H1 (cell line): ENCODE data around the gene TOP2A.

Experiments used
- EZH2 ChIP-seq: fragments of 200-600 bp; sonication (generic); IDR thresholded peaks from 2 replicates; pipeline ENCODE4 v1.7.1; 2012; ENCODE audit warnings: low read depth, mild to moderate bottlenecking, moderate library complexity, low read length, inconsistent platforms; ENCODE audit not compliant: severe bottlenecking
- JUND ChIP-seq: IDR thresholded peaks from 2 replicates; pipeline ENCODE4 v1.6.1; 2011; ENCODE audit warnings: mild to moderate bottlenecking, improper control_type of control experiment, low read length
- PHF8 ChIP-seq: fragments of 200-600 bp; sonication (generic); conservative IDR thresholded peaks from 2 replicates; pipeline ENCODE4 v1.7.1; 2012; ENCODE audit warnings: low read depth, mild to moderate bottlenecking, inconsistent platforms, low read length, moderate library complexity
- POLR2A ChIP-seq, 2 experiments: IDR thresholded peaks; 1 replicate in 1 of 2; 2 replicates in 1 of 2; pipeline ENCODE4 v1.6.1; 2011; ENCODE audit warnings: low read depth in 2 of 2, low read length in 2 of 2, mild to moderate bottlenecking in 2 of 2; ENCODE audit errors: control extremely low read depth in 1 of 2
- POLR2AphosphoS5 ChIP-seq: IDR thresholded peaks from 2 replicates; pipeline ENCODE4 v1.6.1; 2011; ENCODE audit warnings: low read depth, low read length
- RFX5 ChIP-seq: IDR thresholded peaks from 2 replicates; pipeline ENCODE4 v1.6.1; 2011; ENCODE audit warnings: low read depth, low read length, improper control_type of control experiment, borderline replicate concordance
- SIN3A ChIP-seq, 2 experiments: IDR thresholded peaks in 1 of 2; conservative IDR thresholded peaks in 1 of 2; 2 replicates each; pipeline ENCODE4 v1.6.1; 2011 to 2012; ENCODE audit warnings: low read length in 2 of 2, improper control_type of control experiment in 1 of 2, low read depth in 1 of 2, mild to moderate bottlenecking in 1 of 2
- SIRT6 ChIP-seq: IDR thresholded peaks from one replicate; pipeline ENCODE4 v1.7.1; 2012; ENCODE audit warnings: low read length, inconsistent platforms
- SP1 ChIP-seq: IDR thresholded peaks from 2 replicates; pipeline ENCODE4 v1.6.1; 2011; ENCODE audit warnings: low read depth, low read length
- TBP ChIP-seq: IDR thresholded peaks from 2 replicates; pipeline ENCODE4 v1.6.1; 2011; ENCODE audit warnings: low read depth, low read length, improper control_type of control experiment
- YY1 ChIP-seq: IDR thresholded peaks from 2 replicates; pipeline ENCODE4 v1.6.1; 2011; ENCODE audit warnings: low read depth, mild to moderate bottlenecking, low read length
- TF ChIP-seq, protein P1 (sequence below), 3 experiments: IDR thresholded peaks; 1 replicate in 2 of 3; 2 replicates in 1 of 3; pipeline versions ENCODE4 v1.5.1 to v1.6.1; 2011; ENCODE audit warnings: low read length in 3 of 3, mild to moderate bottlenecking in 3 of 3, inconsistent platforms in 2 of 3, low read depth in 1 of 3, moderate library complexity in 1 of 3; ENCODE audit not compliant: insufficient read depth in 1 of 3; ENCODE audit errors: control extremely low read depth in 1 of 3
- TF ChIP-seq, protein P2 (sequence below): IDR thresholded peaks from 2 replicates; pipeline ENCODE4 v1.6.1; 2012; ENCODE audit warnings: inconsistent platforms
- TF ChIP-seq, protein P3 (sequence below): IDR thresholded peaks from 2 replicates; pipeline ENCODE4 v1.6.1; 2012; ENCODE audit warnings: inconsistent platforms

DNA sequence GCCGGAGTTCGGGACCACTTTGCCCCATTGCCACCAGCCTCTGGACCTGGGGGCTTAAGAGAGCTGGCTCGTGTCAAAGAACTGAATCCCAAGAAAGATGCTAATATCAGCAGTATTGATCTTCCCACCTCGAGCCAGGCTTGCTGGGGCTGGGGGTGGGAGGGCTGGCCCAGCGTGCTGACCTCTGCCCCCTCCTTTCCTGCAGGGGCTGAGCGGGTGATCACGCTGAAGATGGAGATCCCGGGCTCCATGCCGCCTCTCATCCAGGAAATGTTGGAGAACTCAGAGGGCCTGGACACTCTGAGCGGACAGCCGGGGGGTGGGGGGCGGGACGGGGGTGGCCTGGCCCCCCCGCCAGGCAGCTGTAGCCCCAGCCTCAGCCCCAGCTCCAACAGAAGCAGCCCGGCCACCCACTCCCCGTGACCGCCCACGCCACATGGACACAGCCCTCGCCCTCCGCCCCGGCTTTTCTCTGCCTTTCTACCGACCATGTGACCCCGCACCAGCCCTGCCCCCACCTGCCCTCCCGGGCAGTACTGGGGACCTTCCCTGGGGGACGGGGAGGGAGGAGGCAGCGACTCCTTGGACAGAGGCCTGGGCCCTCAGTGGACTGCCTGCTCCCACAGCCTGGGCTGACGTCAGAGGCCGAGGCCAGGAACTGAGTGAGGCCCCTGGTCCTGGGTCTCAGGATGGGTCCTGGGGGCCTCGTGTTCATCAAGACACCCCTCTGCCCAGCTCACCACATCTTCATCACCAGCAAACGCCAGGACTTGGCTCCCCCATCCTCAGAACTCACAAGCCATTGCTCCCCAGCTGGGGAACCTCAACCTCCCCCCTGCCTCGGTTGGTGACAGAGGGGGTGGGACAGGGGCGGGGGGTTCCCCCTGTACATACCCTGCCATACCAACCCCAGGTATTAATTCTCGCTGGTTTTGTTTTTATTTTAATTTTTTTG, 61.6 kb downstream of the TOP2A start:
- TF ChIP-seq PHF8 (no peak), POLR2A (IDR thresholded peaks at IDR 0.05; ENCODE audit: control extremely low read depth in 1 of 2, low read depth in 2 of 2, low read length in 2 of 2) (no peak), POLR2AphosphoS5 (no peak), SIN3A (conservative IDR thresholded peaks at IDR 0.05 in 1 of 2, IDR thresholded peaks at IDR 0.05 in 1 of 2; ENCODE audit: low read depth in 1 of 2, low read length in 2 of 2) (no peak), JUND (no peak), EZH2 (no peak), YY1 (no peak), SIRT6 (no peak), SP1 (no peak), TBP (no peak), RFX5 (no peak)
- TF ChIP-seq, protein P1, sequence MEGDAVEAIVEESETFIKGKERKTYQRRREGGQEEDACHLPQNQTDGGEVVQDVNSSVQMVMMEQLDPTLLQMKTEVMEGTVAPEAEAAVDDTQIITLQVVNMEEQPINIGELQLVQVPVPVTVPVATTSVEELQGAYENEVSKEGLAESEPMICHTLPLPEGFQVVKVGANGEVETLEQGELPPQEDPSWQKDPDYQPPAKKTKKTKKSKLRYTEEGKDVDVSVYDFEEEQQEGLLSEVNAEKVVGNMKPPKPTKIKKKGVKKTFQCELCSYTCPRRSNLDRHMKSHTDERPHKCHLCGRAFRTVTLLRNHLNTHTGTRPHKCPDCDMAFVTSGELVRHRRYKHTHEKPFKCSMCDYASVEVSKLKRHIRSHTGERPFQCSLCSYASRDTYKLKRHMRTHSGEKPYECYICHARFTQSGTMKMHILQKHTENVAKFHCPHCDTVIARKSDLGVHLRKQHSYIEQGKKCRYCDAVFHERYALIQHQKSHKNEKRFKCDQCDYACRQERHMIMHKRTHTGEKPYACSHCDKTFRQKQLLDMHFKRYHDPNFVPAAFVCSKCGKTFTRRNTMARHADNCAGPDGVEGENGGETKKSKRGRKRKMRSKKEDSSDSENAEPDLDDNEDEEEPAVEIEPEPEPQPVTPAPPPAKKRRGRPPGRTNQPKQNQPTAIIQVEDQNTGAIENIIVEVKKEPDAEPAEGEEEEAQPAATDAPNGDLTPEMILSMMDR (IDR thresholded peaks at IDR 0.05; ENCODE audit: control extremely low read depth in 1 of 3, insufficient read depth in 1 of 3, low read depth in 1 of 3, low read length in 3 of 3): no peak
- TF ChIP-seq, protein P2, sequence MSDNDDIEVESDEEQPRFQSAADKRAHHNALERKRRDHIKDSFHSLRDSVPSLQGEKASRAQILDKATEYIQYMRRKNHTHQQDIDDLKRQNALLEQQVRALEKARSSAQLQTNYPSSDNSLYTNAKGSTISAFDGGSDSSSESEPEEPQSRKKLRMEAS: no peak
- TF ChIP-seq, protein P3, sequence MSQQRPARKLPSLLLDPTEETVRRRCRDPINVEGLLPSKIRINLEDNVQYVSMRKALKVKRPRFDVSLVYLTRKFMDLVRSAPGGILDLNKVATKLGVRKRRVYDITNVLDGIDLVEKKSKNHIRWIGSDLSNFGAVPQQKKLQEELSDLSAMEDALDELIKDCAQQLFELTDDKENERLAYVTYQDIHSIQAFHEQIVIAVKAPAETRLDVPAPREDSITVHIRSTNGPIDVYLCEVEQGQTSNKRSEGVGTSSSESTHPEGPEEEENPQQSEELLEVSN: no peak
